SHP77 treated with DMSO at 0.1 percent for 48 hours (cell line): Measurements from ENCODE around the gene ELOVL3.
"Not testable (repeated sequence)": the region's sequence is repeated elsewhere in the genome, so short reads cannot be mapped to it uniquely, and the experiment has no call there.

Source experiments
- DNase-seq: peaks from one replicate; lab custom pipeline; 2025; lab: John Stamatoyannopoulos, UW

The ELOVL3 gene

DNA sequence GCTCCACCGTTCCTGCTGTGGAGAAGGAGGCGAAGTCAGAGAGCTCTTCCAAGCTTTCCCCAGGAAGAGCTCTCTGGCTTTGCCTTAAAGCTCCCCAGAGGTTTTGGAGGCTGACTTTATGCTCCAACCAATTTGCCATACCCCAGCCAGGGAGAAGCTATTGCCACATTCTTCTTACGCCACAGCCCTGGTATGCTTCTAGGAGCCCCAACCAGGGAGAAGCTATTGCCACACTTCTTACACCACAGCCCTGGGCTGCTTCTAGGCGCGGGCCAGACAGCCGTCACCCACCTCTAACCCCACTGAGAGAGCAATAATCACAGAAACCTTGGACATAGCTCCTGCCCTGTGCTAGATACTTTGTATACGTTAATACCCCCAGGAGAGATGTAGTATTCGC is 951 bp downstream of the ELOVL3 start:
- no peak for DNase-seq

DNA sequence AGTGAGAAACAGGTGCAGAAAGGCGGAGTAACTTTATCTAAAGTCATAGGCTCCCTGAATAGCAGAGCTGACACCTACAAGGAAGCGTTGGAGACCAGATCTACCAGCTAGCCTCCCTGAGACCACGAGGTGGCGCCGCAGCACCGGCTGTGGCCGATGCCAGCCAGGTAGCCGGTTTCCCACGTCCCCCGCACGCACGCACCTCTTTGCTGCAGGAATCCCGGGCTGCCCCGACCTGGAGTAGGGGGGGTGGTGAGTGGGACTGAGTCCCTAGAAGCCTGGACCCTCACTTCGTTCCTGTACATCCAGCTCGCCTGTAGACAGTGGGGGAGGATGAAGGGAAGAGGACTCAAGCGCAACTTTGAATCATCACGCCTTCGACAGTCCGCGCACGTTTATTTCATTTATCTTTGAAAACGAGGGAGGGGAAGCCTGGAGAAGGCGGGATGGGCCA is 3.7 kb downstream of the ELOVL3 start:
- peak; percentile 39 for DNase-seq

DNA sequence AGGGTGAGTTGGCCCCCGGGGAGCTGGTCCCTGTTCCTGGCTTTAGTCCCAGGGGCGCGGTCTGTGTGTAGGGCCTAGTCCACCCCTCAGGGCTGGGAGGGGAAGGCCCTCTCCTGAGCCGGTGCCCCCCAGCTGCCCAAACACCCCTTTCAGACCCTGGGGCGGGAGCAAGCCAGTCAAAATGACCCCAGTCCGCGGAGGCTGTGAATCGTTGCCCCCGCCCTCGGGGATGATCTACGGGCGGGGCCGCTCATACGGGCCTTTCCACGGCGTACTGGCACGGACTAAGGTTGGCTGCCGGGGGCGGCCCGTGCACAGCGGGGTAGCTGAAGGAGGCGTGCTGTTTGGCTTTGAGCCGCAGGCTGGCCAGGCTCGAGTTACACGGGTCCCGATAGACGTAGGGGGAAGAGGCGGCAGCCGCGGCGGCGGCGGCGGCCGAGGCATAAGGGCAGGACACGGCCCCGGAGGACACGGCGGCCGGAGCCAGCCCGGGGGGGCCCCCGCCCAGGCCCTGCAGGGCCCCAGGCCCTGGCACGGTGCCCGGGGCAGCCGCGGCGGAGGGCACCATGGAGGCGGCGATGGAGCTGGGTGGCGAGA is 4.3 kb downstream of the ELOVL3 start:
- DNase-seq, result peak; percentile 6

DNA sequence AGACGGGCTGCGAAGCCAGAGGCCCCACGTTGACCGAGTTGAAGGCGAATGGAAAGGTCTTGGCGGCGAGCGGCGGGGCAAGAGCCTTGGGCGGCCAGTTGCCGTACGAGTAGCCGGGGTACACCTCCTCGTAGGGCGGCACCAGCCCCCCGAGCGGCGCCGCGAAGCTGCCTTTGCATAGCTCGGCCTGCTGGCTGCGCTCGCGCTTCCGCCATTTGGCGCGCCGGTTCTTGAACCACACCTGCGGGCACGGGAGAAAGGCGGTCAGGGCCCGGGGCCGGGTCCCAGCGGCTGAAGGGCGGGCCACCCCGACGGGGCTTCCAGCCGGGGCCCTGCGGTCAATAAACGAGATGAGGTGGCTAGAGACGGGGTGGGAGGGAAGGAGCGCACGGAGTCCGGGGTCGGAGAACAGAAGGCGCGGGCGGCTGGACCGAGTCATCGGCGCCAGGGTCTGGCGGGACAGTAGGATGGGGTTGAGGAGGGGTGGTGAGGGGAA is 4.8 kb downstream of the ELOVL3 start:
- peak; percentile 36 for DNase-seq

DNA sequence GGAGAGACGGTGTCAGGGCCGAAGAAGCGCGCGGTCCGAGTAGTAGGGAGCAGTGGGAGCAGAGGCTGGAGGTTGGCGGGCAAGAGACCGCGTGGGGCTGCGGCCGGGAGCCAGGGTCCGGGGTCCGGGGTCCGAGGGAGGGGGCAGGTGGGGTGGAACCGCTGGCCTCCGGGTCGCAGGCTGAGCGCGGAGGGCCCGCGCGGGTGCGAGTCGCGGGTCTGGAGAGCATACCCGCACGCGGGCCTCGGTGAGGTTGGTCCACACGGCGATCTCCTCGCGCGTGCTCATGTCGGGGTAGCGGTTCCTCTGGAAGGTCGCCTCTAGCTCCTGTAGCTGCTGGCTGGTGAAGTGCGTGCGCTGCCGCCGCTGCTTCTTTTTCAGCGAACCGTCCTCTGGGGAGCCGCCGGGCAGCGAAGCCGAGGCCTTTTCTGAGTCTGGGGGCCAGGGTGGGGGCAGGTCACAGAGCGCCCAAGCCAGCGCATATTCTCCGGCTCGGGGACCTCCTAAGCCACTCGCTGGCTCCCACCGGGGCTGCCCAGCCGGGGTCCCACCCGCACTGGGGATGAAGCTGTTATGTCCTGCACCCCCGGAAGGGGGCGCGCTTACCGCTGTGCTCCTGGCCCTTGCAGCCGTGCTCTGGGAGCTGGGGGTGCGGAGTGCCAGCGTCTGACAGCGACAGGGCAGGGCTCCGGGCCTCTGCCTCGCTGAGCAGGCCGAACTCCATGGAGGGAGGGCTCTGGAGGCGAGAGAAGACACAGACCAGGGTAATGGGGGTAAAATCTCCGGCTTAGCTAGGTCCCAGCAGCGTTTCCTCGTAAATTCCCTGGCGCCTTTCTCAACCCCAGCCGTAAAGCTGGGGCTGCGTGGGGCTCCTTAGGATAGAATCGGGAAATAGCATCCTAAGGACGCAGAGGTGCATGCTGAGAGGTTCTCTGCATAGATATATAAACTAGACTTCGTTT is 5.5 kb downstream of the ELOVL3 start:
- peak; percentile 13 for DNase-seq

DNA sequence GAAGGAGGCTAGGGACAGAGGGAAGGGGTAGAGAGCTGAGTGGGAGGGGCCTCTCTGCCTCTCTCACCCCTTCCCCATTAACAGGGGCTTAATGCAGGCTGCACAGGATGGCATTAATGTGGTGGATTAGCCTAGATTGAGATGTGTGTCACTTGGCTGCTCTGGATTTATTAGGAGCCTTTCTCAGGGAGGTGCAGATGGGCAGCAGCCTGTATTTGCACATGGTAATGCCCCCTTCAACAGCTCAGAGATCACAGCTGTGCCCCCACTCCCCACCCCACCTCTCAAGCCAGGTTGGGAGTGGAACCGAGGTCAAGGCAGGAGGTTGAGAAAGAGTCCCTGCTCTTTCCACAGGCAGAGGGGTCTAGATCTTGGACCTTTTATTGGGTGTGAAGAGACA is 7.9 kb downstream of the ELOVL3 start:
- no peak for DNase-seq

DNA sequence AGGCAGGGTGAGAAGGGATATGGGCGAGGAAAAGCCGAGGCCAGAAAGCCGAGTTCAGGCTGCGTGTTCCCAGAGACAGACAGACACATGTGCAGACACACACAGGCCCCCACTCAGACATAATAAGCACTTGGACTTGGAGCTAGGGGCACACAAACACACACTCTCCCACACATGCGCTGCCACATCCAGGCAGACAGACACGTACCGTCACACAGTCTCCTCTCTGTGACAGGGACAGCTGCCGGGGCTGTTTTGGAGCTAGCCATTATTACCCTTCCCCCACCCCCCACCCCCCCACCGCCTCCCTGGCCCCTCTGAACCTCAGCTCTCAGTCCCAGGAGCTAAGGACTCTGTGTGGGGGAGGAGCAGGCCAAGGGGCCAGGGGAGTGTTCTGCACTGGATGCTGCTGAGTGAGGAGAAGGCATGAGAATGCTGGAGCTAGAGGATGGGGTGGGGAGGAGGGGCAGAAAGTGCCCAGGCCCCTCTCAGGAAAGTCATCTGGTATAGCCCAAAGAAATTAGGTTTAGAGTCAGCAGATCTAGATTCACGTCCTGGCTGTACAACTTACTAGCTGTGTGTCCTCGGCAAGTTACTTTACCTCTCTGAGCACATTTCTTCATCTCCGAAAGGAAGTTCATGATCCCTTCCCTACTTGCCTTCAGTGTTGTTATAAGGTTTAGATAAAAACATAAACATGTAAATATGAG is 8.9 kb downstream of the ELOVL3 start:
- DNase-seq, result no peak

DNA sequence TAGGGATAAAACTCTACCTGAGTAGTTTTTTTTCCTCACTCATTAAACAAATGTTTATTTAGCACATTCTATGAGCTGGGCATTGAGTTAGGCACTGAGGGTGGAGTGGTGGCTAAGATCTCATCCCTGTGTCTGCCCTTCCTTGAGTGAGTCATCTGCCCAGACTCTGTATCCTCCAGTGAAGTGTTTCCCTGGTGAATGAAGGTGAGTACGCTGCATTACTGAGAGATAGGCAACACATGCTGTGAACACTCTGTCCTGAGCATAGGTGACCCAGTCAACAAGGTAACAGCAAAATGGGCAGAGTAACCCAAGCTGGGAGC is 9.5 kb downstream of the ELOVL3 start:
- DNase-seq, result no peak

DNA sequence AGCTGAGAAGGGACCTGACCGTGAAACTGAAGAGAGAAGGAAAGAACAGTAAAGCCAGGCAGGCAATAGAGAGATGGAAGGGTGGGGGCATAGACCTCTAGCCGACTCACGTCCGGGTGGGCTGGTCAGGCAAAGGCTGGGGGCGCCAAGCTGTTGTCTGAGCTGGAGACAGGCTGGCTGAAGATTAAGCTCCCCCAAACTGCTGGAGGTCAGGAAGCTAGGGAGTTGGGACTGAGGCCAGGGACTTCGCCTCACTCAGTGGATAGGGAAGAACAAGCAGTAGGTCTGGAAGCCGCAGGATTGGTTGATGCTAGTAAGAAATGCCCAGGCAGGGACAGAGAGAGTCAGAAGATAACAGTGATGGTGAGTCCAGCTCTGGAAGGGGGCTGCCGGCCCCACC is 9.9 kb downstream of the ELOVL3 start:
- no peak for DNase-seq

DNA sequence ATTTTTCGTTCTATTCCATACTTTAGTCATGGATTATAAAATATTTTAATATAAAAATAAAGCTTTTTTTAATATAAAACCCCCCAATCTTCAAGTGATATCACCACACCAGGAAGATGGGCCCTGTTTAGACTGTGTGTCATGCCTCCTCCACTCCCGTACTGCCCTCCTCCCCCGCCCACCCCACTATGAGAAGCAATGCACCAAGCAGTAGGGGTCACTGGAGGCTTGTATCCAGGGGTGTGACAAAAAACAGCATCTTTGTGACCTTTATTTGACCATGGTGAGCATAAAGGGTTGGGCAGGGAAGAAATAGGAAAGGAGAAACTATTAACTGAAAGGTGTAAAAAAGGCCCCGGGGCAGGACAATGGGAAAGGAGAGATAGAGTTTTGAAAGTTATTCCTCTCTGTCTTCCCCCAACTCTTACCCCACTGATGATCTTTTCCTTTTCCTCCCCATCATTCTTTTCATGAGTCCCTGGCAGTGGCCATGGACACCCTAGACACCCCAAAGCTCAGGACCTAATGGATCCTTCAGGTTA is 11.7 kb downstream of the ELOVL3 start:
- no peak for DNase-seq

DNA sequence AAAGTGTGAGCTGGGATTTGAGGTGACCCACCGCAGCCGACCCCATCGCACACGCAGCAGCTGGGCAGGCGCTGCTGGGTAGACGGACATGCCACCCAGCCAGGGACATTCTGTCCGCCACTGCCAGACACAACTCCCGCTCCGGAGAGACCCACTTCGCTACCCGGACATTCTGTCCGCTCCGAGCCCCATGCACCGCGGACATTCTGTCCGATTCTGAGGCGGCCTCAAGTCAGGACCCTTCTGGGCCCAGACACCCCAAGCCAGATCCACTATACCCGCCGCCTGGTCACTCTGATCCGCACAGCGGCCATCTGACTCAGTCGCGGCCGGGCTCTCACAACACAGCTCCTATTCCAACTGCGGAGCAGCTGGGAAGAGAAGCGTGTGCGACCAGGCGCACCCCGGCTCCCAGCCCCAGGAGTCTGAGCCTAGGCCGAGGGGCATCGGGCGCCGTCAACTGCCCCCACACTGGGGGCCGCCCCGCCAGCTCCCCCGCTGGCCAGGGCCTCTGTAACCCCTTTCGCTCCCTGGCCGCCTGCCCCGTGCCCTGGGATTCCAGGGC is 14.4 kb downstream of the ELOVL3 start:
- DNase-seq, result no peak

DNA sequence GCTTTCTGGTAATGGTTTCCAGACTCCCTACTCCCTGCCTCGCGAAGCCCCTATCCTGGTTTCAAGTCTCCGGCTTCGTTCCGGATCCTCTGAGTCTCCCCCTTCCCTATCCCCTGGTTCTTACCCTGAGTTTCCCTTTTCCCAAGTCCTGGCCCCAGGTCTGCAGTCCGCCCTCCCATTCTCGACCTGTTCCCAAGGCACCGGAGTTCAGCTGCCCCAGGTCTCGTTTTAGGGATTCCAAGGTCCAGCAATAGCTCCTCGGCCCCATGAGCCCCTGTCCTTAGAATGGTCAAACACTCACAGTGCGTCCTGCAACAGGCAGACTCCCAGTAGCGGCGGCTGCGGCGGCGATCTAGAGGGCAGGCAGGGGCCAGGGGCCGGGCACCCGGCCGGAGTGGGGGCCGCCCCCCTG is 14.9 kb downstream of the ELOVL3 start:
- DNase-seq, result no peak

DNA sequence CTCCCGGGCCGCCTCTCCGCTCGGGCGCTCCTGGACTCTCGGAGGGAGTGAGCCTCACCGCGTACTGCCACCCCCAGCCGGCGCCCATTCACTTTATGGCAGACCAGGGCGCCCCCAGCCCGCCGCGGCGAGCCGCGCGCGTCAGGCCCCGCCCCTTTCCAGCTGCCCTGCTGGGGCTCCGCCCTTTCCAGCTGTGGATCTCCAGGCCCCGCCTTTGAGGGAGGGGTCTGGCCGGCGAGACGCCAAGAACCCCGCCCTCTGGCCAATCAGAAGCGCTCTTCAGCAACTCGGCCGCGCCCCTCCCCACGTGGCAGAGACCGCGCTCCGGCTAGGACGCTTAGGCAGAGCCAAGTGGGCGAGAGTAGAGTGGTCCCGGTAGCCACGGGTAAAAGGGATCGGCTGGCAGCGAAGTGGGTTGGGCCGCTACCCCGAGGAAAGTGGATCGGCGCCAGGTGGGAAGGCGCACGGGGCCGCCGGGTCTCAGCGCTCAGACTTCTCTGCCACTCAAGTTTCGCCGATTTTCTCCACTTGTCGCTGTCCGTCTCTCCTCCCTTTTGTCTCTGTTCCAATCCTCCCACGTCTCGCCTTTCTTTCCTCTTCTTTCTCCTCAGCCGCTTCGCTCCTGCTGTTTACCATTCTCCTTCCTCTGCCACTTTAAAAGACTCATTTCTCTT is 15.5 kb downstream of the ELOVL3 start, which contains the start of gene PITX3:
Gene PITX3, minus strand, starts transcription at position 69 of the 674 bp plus-strand sequence. CDS start 9,432 bp downstream, outside the sequence.
- DNase-seq, result peak; percentile 64

DNA sequence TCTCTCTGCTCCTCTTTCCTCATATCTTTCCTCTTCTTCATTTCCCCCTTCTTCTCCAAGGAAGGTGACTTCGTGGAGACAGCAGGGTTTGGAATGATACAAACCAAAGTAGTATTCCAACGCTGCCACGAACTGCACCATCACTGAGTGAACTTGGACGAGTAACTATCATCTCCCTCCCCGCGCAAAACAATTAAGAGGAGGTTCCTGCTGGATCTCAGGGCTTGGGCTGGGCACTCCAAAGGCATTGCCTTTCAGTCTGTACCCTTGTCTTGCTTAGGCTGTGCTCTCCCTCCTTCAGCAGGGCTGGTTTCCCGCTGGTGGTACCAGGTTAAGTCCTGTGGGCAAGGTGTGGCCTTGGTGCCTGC is 16.0 kb downstream of the ELOVL3 start:
- no peak for DNase-seq

DNA sequence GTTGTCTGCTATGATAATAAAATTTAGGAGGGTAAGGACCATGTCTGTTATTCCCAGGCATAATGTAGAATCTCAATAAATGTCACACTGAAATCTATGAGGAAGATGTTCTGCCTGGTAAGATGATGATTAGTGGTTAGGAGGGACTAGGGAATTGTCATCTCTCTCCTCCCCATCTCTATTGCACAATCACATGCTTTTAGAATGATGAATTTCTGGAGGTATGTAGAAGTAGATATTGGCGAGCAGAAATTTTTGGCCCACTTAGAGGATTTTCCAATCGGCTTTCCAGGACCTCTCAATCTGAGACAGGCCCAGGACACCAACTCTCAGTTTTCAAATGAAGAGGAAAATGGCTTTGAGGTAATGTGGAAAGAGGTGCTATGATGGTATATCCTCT is 17.2 kb downstream of the ELOVL3 start:
- DNase-seq, result no peak

DNA sequence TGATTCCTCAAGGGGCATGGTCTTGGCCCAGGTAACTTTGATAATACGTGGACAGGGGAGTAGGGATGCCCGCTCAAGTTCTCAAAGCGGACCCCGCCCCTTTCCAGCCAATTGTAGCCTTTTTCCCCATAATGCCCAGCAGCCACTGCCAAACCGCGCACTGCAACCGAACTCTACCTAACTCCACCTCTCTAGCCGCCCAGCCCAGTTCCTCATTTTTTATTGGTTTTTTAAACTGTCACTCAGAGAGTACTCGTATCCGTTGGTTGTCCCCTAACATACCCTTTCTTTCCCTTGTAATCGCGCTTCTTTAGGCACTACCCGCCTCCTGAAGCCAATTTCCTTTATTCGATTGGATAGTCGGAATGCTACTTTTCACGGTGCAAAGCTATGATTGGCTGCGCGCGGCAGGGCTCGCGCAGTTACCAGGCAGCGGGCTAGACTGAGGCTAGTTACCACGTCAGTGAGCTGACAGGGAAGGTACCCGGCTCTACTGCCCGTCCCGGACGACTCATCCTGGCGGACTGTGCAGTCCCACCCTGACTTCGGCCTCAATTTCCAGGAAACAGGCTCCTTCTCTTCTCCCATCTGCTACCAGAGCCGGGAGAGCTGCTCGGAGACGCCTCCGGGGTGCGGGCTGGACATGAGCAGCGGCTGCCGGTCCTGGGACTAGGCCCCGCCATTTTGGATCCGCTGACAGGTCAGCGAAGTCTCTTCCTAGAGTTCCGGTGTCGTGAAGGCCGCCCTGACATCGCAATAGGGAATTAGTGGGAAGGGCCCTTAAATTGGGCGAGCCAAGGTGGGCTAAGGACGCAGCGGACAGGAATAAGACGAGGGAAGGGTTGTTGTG is 19.2 kb downstream of the ELOVL3 start, which contains the start of gene GBF1:
Gene GBF1, plus strand, starts transcription at position 451 of the 850 bp plus-strand sequence. CDS start 13,407 bp downstream, outside the sequence.
- DNase-seq, result peak; percentile 99

DNA sequence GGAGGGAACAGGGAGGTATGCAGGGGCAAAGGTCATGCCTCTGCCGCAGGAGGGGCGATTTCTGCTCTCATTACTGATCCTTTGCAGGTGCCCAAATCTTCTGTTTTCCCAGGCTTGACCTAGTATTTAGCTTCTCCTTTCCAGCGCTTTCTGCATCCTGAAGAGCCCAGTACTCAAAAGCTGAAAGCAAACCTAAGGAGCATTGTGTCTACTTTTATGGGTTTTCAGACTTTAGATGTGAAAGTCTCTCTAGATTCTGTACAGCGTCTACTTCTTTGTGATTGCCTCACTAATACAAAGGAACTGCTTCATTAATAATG is 19.8 kb downstream of the ELOVL3 start:
- DNase-seq, result no peak

DNA sequence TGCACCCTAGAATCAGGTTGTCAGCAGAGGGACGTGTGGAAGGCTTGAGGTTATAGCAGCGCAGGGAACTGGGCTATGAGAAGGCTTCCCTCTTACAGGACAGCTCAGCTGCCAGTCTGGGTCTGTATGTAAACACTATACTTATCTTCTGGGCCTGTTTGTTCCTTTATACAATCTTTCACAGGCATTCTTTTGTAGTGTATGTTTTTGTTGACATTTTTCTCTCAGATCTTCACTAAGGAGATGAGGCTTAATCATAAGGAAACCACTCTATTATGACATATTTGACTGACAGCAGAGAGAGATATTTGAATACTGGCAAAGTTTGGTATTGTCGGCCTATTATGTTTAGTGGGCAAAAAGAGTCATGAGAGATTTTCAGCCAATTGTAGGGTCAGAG is 20.2 kb downstream of the ELOVL3 start:
- no peak for DNase-seq

DNA sequence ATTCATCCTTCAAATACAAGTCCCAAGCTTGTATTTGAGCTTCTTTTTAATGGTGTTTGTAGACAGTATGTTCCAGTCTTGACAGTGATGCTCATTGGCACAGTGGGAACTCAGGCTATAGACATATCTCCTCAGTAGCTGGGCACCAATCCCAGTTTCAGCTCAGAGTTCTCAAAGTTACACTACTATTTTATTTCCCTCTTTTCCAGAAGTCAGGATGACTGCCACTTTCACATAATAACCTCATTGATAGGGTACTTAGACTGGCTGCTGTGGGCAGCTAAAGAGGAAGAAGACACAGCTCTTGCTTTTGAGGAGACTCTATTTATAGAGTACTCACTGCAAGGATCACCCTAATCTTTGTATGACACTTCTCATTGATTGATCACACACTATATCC is 21.6 kb downstream of the ELOVL3 start:
- no peak for DNase-seq

DNA sequence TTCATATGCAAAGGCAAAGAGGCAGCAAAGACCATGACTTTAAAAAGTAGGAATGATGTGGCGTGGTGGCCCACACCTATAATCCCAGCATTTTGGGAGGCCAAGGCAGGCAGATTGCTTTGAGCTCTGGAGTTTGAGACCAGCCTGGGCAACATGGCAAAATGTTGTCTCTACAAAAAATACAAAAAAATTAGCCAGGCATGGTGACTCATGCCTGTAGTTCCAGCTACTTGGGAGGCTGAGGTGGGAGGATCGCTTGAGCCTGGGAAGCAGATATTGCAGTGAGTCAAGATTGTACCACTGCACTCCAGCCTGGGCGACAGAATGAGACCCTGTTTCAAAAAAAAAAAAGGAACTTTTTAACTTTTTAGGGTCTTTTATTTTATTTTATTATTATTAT is 26.4 kb downstream of the ELOVL3 start:
- DNase-seq, result not testable (repeated sequence)

DNA sequence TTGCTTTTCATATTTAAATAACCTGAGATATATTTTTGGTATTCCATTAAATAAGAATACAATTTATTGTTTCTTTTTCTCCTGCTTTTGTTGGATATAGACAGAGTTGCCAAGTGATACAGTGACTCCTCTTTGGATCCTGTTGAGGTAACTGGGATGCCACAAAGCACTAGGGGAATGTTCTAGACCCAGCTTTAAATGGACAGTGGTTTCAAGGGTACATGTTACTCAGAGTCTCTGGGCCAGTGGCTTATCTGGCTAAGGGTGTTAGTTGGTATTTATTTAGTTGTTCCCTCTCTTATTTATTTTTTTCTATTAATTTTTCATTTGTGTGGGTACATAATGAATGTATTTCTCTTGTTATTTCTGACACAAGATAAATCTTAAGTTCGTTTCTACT is 28.3 kb downstream of the ELOVL3 start:
- no peak for DNase-seq
